GM12891 (cell line): ENCODE data around the gene FBXL3.
"Not testable (repeated sequence)": the region's sequence is repeated elsewhere in the genome, so short reads cannot be mapped to it uniquely, and the experiment has no call there.

ENCODE experiments used
- POLR2A ChIP-seq: IDR thresholded peaks from 2 replicates; pipeline ENCODE4 v1.6.1; 2011; ENCODE audit warnings: low read depth, low read length, control low read depth
- POLR2AphosphoS5 ChIP-seq: IDR thresholded peaks from 2 replicates; pipeline ENCODE4 v1.6.1; 2011; ENCODE audit warnings: low read depth, low read length, control low read depth
- SPI1 ChIP-seq: IDR thresholded peaks from 2 replicates; pipeline ENCODE4 v1.6.1; 2011; ENCODE audit warnings: low read depth, low read length, control low read depth
- TAF1 ChIP-seq: IDR thresholded peaks from 2 replicates; pipeline ENCODE4 v1.6.1; 2011; ENCODE audit warnings: low read depth, low read length, control low read depth

DNA sequence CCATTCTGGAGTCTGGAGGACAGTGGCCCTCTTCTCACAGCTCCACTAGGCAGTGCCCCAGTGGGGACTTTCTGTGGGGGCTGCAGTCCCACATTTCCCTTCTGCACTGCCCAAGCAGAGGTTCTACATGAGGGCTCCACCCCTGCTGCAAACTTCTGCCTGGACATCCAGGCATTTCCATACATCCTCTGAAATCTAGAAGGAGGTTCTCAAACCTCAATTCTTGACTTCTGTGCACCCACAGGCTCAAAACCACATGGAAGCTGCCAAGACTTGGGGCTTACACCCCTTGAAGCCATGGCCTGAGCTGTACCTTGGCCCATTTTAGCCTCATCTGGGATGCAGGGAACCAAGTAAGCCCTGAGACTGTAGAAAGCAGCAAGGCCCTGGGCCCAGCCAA lies 67.2 kb downstream of the FBXL3 start:
- not testable (repeated sequence) for TF ChIP-seq POLR2AphosphoS5, POLR2A, SPI1, TAF1
